NCI-H1417 (cell line): ENCODE measurements around the gene ARL5B.
"Not testable (repeated sequence)": the region's sequence is repeated elsewhere in the genome, so short reads cannot be mapped to it uniquely, and the experiment has no call there.

Experiments
- DNase-seq, 3 experiments: peaks; one replicate each; lab custom pipeline; 2025; lab: John Stamatoyannopoulos, UW

The ARL5B gene

GRCh38 chr10:18659125-18659818, at the start of gene ARL5B:
TSS of gene ARL5B (plus strand) at chr10:18659431. CDS start at chr10:18659638, 207 bp downstream.
- DNase-seq = peak; percentile 87 to 95 (median 88)

DNA sequence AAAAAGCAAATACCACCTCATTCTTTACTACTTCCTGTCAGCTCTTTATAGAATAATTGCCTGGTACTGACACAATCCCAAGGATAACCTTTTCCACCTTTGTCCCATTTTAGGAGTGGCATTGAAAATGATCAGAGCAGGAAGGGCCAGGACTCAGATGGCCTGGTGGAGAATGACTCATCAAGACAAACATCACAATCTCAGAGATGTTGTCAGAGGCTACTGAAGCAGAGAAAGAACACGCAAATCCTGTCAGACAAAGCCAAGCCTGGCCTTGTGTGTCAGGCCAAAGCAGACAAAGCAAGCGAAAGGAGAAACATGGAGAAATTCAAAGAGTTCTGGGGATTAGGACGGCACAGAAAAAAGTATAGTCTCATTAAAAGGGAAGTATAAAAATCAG, 48.7 kb upstream of the ARL5B start:
- peak in 1 of 3 experiments; percentile 6 for DNase-seq

DNA sequence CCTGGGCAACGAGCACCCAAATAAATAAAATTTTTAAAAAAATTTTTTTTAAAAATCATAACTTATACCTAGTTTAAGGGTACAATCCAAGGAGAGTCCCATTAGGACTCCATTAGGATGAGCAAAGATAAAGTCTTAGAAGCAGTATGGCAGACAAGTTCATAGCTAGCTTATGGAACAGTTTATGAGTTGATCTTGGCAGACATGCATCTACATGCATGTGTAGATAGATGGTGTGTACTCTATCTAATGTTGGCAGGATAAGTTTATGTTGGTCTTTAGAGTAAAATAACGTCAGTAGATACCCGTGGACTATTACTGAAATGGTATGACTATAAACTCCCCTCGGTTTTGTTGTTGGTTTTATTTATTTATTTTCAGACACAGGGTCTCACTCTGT, 48.1 kb upstream of the ARL5B start:
- no peak for DNase-seq

- no peak for DNase-seq
These were observed 43.6 kb upstream of the ARL5B start for GRCh38 chr10:18615618-18616017.

GRCh38 chr10:18616337-18616736, 42.9 kb upstream of the ARL5B start:
- DNase-seq = peak in 1 of 3 experiments; percentile 1

DNA sequence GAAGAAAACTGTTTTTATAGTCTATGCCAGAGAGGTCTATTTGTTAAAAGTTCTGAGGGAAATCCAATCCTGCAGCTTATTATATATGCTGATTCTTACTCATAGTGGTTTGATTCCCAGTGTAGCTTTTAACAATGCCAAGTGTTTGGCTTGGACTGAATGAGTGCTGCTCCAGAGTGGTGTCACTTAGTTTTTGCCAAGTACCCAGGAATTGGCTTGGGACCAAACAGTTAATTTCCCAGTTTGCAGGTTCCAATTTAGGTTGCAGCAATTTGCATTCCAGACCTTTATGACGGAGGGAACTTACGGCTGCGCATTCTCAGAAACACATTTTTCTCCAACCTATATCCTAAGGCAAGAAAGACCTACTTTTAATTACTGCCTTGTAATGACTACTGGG, 40.2 kb upstream of the ARL5B start:
- peak in 1 of 3 experiments; percentile 39 for DNase-seq

DNA sequence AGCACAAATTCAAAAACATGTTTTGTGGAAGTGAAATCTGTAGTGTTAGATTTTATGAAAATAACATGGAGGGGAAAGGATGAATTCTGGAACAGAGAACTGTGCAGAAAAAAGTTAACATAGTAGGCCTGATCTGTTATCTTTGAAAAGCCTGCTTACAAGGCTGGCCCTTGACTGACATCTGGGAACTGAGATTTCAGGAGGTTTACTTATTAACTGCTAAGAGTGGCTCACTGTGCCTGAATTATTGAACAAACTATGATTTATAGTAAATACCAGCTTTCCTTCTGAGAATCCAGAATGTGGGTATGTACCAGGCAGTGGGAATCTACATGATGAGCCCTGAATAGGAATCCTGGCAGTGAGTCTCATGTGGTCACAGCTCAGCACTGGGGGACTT, 38.4 kb upstream of the ARL5B start:
- DNase-seq = no peak

GRCh38 chr10:18623671-18624070, 35.6 kb upstream of the ARL5B start:
- not testable (repeated sequence) for DNase-seq

GRCh38 chr10:18625886-18626285, 33.3 kb upstream of the ARL5B start:
- no peak for DNase-seq

- DNase-seq = peak; percentile 46 to 85 (median 73)
These were observed 31.7 kb upstream of the ARL5B start for GRCh38 chr10:18627452-18628018.

DNA sequence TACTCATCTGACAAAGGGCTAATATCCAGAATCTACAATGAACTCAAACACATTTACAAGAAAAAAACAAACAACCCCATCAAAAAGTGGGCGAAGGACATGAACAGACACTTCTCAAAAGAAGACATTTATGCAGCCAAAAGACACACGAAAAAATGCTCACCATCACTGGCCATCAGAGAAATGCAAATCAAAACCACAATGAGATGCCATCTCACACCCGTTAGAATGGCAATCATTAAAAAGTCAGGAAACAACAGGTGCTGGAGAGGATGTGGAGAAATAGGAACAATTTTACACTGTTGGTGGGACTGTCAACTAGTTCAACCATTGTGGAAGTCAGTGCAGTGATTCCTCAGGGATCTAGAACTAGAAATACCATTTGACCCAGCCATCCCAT, 26.7 kb upstream of the ARL5B start:
- not testable (repeated sequence) for DNase-seq

GRCh38 chr10:18635995-18636394, 23.2 kb upstream of the ARL5B start:
- no peak for DNase-seq

DNA sequence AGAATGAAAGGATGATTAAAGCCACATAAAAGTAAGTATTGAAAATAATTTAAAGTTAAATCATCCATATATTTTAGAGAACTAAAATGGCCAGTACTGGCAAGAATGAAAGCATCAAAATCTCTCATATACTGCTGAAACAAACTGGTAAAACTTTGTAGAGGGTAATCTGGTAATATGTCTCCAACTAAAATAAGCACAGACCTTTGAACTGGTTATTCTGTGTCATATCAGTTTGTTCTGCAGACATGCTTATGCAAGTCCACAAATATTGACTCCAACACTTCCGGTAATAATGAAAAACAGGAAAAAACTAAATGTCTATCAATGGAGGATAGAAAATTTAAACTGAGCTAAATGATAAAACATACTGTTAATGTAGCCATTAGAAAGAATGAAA, 21.8 kb upstream of the ARL5B start:
- not testable (repeated sequence) for DNase-seq

DNA sequence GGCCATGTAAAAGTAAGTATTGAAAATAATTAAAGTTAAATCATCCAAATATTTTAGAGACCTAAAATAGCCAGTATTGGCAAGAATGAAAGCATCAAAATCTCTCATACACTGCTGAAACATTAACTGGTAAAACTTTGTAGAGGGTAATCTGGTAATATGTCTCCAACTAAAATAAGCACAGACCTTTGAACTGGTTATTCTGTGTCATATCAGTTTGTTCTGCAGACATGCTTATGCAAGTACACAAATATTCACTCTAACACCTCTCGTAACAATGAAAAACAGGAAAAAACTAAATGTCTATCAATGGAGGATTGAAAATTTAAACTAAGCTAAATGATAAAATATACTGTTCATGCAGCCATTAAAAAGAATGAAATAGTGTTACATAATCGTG, 19.5 kb upstream of the ARL5B start:
- DNase-seq = not testable (repeated sequence)

DNA sequence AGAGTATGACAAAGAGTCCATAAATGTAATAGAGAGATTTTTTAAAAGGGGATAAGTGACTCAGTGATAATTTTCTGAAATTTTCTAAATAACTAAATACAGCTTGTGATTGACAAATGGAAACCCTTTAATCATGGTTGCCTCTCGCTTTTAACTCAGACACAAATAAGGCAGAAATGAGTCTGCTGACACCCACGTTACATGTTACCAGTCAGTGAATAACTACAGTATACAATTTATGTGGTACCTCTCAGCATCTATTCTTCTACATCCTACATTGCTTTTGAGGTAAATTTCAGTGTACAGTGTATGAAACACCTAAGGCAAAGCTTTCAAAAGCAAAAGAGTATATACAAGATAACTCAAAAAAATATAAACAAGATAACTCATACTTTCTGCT, 12.1 kb upstream of the ARL5B start:
- DNase-seq = no peak

DNA sequence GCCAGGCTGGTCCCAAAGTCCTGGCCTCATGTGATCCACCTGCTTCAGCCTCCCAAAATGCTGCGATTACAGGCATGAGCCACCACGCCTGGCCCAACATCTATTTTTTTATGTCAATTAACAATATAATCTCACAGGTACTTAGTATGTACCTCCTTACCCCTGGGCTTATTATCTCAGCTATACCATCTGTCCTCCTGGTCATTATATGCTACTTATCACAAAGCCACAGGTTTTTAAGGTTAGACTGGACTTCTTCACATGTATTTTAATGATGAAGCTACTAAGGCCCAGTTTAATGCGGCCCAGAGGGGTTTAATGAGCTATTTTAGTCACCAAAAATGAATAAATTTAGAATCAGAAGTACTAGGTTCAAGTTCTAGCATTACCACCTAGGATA, 11.3 kb upstream of the ARL5B start:
- no peak for DNase-seq

DNA sequence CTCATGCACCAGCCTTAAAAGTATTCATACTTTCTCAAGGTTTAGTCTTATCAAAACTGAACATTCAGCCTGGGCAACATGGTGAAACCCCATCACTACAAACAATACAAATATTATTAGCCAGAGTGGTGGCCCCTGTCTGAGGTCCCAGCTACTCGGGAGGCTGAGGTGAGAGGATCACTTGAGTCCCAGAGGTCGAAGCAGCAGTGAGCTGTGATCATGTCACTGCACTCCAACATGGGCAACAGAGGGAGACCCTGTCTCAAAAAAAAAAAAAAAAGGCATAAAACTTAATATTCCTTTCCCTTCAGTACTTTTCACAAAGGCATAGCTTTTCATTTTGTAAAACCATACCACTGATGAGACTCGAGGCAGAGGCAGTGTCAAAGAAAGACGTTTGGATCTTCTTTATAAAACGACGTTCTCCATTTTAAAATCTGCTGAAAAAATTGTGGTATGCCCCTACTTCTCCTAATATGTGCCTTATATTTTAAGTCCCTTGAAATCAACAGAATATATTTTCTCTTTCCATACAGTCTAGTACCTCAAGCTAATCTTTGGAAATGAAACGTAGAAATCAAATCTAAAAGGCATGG, 9.8 kb upstream of the ARL5B start:
- DNase-seq = no peak

- peak in 1 of 3 experiments; percentile 28 for DNase-seq
These were observed 8.7 kb upstream of the ARL5B start for GRCh38 chr10:18650404-18650997.

GRCh38 chr10:18651324-18652007, 7.8 kb upstream of the ARL5B start, which contains the start of gene NSUN6:
TSS of gene NSUN6 (minus strand) at chr10:18651587. CDS start at chr10:18651203, 384 bp downstream.
- peak; percentile 72 to 84 (median 81) for DNase-seq

- no peak for DNase-seq
These were observed 6.1 kb upstream of the ARL5B start for GRCh38 chr10:18653112-18653511.

- DNase-seq = no peak
These were observed 2.5 kb upstream of the ARL5B start for GRCh38 chr10:18656724-18657123.
